Ovary (tissue), 3 donors: Measurements from ENCODE around the gene SLC47A2.

ENCODE experiments used
- CTCF ChIP-seq, 3 donors: fragments of 450-650 bp in 2 of 3; fragments of 200-600 bp in 1 of 3; IDR thresholded peaks; one replicate each; pipeline versions ENCODE4 v1.5.1 to v1.8.0; 2016 to 2022; ENCODE audit warnings: antibody characterized with exemption in 3 of 3, mild to moderate bottlenecking in 1 of 3
- EP300 ChIP-seq: sonication (generic); formaldehyde crosslinking; IDR thresholded peaks from one replicate; pipeline ENCODE4 v1.6.1; 2017; ENCODE audit warnings: antibody characterized with exemption
- donor health status: DM: no; HTN: no; CAD: no.

GRCh38 chr17:19752216-19753050 is 36.0 kb upstream of the SLC47A2 start:
- TF ChIP-seq CTCF (IDR thresholded peaks at IDR 0.05): no peak
- no peak for TF ChIP-seq EP300
